GM23338 (cell line): Measurements from ENCODE around the gene MIA. TPM values are rescaled to one million over a fixed set of nuclear protein-coding genes. Genes with fewer than 3 reads are reported as not detected.

Experiments used
- ATAC-seq: fragments of 200-7000 bp; cut with Tn5 transposase; 3 replicates; pipeline ENCODE4 v1.9.1; 2020
- DNase-seq: peaks from one replicate; pipeline ENCODE4 v3.0.0-alpha.2; 2015; ENCODE audit warnings: low spot score
- H2AFZ ChIP-seq: fragments of 200-600 bp; sonication (generic); 2 replicates; pipeline ENCODE4 v1.8.0; 2016; ENCODE audit warnings: antibody characterized with exemption, mild to moderate bottlenecking, moderate library complexity
- H3F3A ChIP-seq: fragments of 200-600 bp; sonication (generic); replicated peaks from 2 replicates; pipeline ENCODE4 v1.8.0; 2017; ENCODE audit warnings: antibody characterized with exemption, mixed run types, low read depth
- H3K27ac ChIP-seq: fragments of 200-600 bp; sonication (generic); 2 replicates; pipeline ENCODE4 v1.6.1; 2016; ENCODE audit warnings: low read depth
- H3K27me3 ChIP-seq: fragments of 200-600 bp; sonication (generic); 2 replicates; pipeline ENCODE4 v1.8.0; 2016; ENCODE audit warnings: mild to moderate bottlenecking, mixed run types, moderate library complexity; ENCODE audit not compliant: insufficient read depth
- H3K36me3 ChIP-seq: fragments of 200-600 bp; sonication (generic); 2 replicates; pipeline ENCODE4 v1.8.0; 2016; ENCODE audit warnings: mild to moderate bottlenecking; ENCODE audit not compliant: insufficient read depth
- H3K4me1 ChIP-seq: fragments of 200-600 bp; sonication (generic); 2 replicates; pipeline ENCODE4 v1.8.0; 2016; ENCODE audit warnings: mild to moderate bottlenecking, moderate library complexity; ENCODE audit not compliant: insufficient read depth
- H3K4me2 ChIP-seq: fragments of 200-600 bp; sonication (generic); 2 replicates; pipeline ENCODE4 v1.7.1; 2017; ENCODE audit warnings: mixed run types
- H3K4me3 ChIP-seq: fragments of 200-600 bp; sonication (generic); 2 replicates; pipeline ENCODE4 v1.6.1; 2016; ENCODE audit warnings: mixed run types
- H3K79me2 ChIP-seq: fragments of 200-600 bp; sonication (generic); replicated peaks from 2 replicates; pipeline ENCODE4 v1.8.0; 2017; ENCODE audit warnings: mild to moderate bottlenecking; ENCODE audit not compliant: insufficient read depth
- H3K9me2 ChIP-seq: fragments of 200-600 bp; sonication (generic); 2 replicates; pipeline ENCODE4 v1.8.0; 2017; ENCODE audit not compliant: insufficient read depth
- H4K20me1 ChIP-seq: fragments of 200-600 bp; sonication (generic); replicated peaks from 2 replicates; pipeline ENCODE4 v1.8.0; 2017; ENCODE audit warnings: mild to moderate bottlenecking; ENCODE audit not compliant: insufficient read depth
- H3K27ac Mint-ChIP-seq: 2 replicates; pipeline ENCODE4 v1.8.0; 2020; ENCODE audit warnings: inconsistent platforms, mild to moderate bottlenecking, moderate library complexity, mixed read lengths
- H3K27me3 Mint-ChIP-seq: 3 replicates; pipeline ENCODE4 v1.8.0; 2022; ENCODE audit warnings: low read depth, mild to moderate bottlenecking, moderate library complexity, mixed read lengths, inconsistent platforms; ENCODE audit not compliant: insufficient read depth, poor library complexity
- H3K36me3 Mint-ChIP-seq: 3 replicates; pipeline ENCODE4 v1.8.0; 2021; ENCODE audit warnings: low read depth, mild to moderate bottlenecking, inconsistent platforms, moderate library complexity, mixed read lengths
- H3K4me1 Mint-ChIP-seq: 3 replicates; pipeline ENCODE4 v1.8.0; 2020; ENCODE audit warnings: mild to moderate bottlenecking, inconsistent platforms, mixed read lengths
- H3K4me3 Mint-ChIP-seq: 3 replicates; pipeline ENCODE4 v1.8.0; 2021; ENCODE audit warnings: moderate library complexity, mild to moderate bottlenecking, inconsistent platforms, mixed read lengths
- H3K9me3 Mint-ChIP-seq: 3 replicates; pipeline ENCODE4 v1.8.0; 2020; ENCODE audit warnings: moderate library complexity, mild to moderate bottlenecking, inconsistent platforms, mixed read lengths
- CREB1 ChIP-seq: fragments of 250-450 bp; sonication (Bioruptor Pico); IDR thresholded peaks from 2 replicates; pipeline ENCODE4 v1.5.0; 2020; ENCODE audit warnings: low read depth, mild to moderate bottlenecking, moderate library complexity
- EZH2 ChIP-seq: fragments of 200-600 bp; sonication (generic); IDR thresholded peaks from one replicate; pipeline ENCODE4 v1.8.0; 2017; ENCODE audit warnings: antibody characterized with exemption, mild to moderate bottlenecking, low read depth; ENCODE audit not compliant: unreplicated experiment
- EZH2phosphoT487 ChIP-seq: fragments of 200-600 bp; sonication (generic); IDR thresholded peaks from one replicate; pipeline ENCODE4 v1.8.1; 2018; ENCODE audit warnings: antibody characterized with exemption; ENCODE audit not compliant: unreplicated experiment
- JUNB ChIP-seq: IDR thresholded peaks from one replicate; pipeline ENCODE4 v1.6.1; 2016; ENCODE audit warnings: antibody characterized with exemption; ENCODE audit not compliant: unreplicated experiment
- NANOG ChIP-seq: IDR thresholded peaks from 2 replicates; pipeline ENCODE4 v1.6.1; 2016; ENCODE audit warnings: antibody characterized with exemption, borderline replicate concordance
- POLR2AphosphoS5 ChIP-seq: IDR thresholded peaks from 2 replicates; pipeline ENCODE4 v1.6.1; 2016; ENCODE audit warnings: antibody characterized with exemption, low read depth
- STAT1 ChIP-seq: IDR thresholded peaks from one replicate; pipeline ENCODE4 v1.6.1; 2016; ENCODE audit warnings: antibody characterized with exemption; ENCODE audit not compliant: unreplicated experiment
- ZNF114 ChIP-seq: fragments of 250-450 bp; sonication (Bioruptor Pico); IDR thresholded peaks from 2 replicates; pipeline ENCODE4 v1.5.0; 2020; ENCODE audit warnings: mild to moderate bottlenecking, moderate library complexity
- ZNF331 ChIP-seq: fragments of 250-450 bp; sonication (Bioruptor Pico); IDR thresholded peaks from 2 replicates; pipeline ENCODE4 v1.5.0; 2020; ENCODE audit warnings: low read depth, mild to moderate bottlenecking, moderate library complexity
- polyA plus RNA-seq: library from polyadenylated mRNA; unstranded; fragments of >200 nt; fragmentation: Nextera tagmentation; extraction: Ambion mirVana; gene quantifications from 2 replicates; pipeline ENCODE4 v1.2.1, GENCODE V29; 2016
- total RNA-seq: library from RNA; depleted of rRNA; stranded (reverse); fragments of >200 nt; shearing (Covaris generic); gene quantifications from 2 replicates; pipeline ENCODE4 v1.2.3, GENCODE V29; 2014
- TF ChIP-seq, protein P1 (sequence below), 2 experiments: fragments of 200-600 bp in 1 of 2; sonication (generic) in 1 of 2; conservative IDR thresholded peaks; 2 replicates each; pipeline versions ENCODE4 v1.5.1 to v1.6.1; 2016 to 2017; ENCODE audit warnings: antibody characterized with exemption in 2 of 2, low read depth in 2 of 2, mild to moderate bottlenecking in 2 of 2, moderate library complexity in 1 of 2
- TF ChIP-seq, protein P2 (sequence below): IDR thresholded peaks from 2 replicates; pipeline ENCODE4 v1.6.1; 2016; ENCODE audit warnings: antibody characterized with exemption
- TF ChIP-seq, protein P3 (sequence below): fragments of 250-450 bp; sonication (Bioruptor Pico); IDR thresholded peaks from 2 replicates; pipeline ENCODE4 v1.5.0; 2020; ENCODE audit warnings: mild to moderate bottlenecking, moderate library complexity
- TF ChIP-seq, protein P4 (sequence below): IDR thresholded peaks from one replicate; pipeline ENCODE4 v1.6.1; 2018; ENCODE audit warnings: antibody characterized with exemption; ENCODE audit not compliant: unreplicated experiment

MIA gene
- total and polyA plus RNA-seq, 2 experiments from 2014 or later: not detected

DNA sequence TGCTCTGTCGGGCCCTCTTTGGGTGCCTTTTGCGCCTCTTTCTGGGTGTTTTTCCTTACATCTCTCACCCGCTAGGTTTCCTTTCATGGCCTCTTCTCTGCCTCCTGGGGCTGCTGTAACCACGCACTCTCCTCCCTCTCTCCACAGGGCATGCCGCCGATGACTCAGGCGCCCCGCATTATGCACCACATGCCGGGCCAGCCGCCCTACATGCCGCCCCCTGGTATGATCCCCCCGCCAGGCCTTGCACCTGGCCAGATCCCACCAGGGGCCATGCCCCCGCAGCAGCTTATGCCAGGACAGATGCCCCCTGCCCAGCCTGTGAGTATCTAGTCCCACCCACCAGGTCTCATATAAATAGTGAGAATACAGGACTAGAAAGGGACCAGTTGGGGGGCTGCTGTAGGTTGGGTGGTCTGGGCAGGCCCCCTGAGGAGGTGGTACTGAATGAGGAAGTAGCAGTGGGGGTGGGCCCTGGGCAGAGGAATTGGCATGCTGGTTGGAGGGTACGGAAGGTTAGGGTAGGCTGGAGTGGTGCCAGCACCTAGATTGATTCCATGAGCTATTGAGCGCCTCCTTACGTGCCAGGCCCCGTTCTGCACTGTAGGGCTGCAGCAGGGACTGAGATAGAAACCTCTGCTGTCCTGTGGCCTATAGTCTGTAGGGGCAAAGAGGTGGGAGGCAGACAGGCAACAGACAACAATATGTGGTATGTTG, 12.4 kb upstream of the MIA start:
- Histone ChIP-seq H3K9me2 (no peaks in the 10 kb centered on the region), H3K27ac (no peak overlapping the region), H3K4me1 (no peaks in the 10 kb centered on the region), H3K36me3 (peaks cover 77% of the 10 kb centered on the region), H3K79me2 (peaks cover 29% of the 10 kb centered on the region), H3F3A (peaks cover 59% of the 10 kb centered on the region), H2AFZ (no peak overlapping the region), H3K27me3 (no peaks in the 10 kb centered on the region), H3K4me2 (no peak overlapping the region), H4K20me1 (peaks cover 44% of the 10 kb centered on the region), H3K4me3 (no peak overlapping the region)
- no peaks in the 10 kb centered on the region for H3K9me3 Mint-ChIP-seq
- peaks cover 2% of the 10 kb centered on the region for H3K27me3 Mint-ChIP-seq
- no peak overlapping the region for H3K4me3 Mint-ChIP-seq
- peak overlapping the region; percentile 68; the same call in 1 of the 2 replicates for H3K27ac Mint-ChIP-seq
- no peaks in the 10 kb centered on the region for H3K4me1 Mint-ChIP-seq
- ATAC-seq (no peak), DNase-seq (no peak)
- TF ChIP-seq EZH2: no peak
- TF ChIP-seq NANOG: no peak
- no peak for TF ChIP-seq CREB1
- TF ChIP-seq ZNF331: no peak
- TF ChIP-seq POLR2AphosphoS5: no peak
- no peak for TF ChIP-seq EZH2phosphoT487
- TF ChIP-seq, protein P1, sequence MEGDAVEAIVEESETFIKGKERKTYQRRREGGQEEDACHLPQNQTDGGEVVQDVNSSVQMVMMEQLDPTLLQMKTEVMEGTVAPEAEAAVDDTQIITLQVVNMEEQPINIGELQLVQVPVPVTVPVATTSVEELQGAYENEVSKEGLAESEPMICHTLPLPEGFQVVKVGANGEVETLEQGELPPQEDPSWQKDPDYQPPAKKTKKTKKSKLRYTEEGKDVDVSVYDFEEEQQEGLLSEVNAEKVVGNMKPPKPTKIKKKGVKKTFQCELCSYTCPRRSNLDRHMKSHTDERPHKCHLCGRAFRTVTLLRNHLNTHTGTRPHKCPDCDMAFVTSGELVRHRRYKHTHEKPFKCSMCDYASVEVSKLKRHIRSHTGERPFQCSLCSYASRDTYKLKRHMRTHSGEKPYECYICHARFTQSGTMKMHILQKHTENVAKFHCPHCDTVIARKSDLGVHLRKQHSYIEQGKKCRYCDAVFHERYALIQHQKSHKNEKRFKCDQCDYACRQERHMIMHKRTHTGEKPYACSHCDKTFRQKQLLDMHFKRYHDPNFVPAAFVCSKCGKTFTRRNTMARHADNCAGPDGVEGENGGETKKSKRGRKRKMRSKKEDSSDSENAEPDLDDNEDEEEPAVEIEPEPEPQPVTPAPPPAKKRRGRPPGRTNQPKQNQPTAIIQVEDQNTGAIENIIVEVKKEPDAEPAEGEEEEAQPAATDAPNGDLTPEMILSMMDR (conservative IDR thresholded peaks at IDR 0.05; ENCODE audit: low read depth in 2 of 2): no peak
- TF ChIP-seq, protein P2, sequence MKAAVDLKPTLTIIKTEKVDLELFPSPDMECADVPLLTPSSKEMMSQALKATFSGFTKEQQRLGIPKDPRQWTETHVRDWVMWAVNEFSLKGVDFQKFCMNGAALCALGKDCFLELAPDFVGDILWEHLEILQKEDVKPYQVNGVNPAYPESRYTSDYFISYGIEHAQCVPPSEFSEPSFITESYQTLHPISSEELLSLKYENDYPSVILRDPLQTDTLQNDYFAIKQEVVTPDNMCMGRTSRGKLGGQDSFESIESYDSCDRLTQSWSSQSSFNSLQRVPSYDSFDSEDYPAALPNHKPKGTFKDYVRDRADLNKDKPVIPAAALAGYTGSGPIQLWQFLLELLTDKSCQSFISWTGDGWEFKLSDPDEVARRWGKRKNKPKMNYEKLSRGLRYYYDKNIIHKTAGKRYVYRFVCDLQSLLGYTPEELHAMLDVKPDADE: no peak
- TF ChIP-seq, protein P3, sequence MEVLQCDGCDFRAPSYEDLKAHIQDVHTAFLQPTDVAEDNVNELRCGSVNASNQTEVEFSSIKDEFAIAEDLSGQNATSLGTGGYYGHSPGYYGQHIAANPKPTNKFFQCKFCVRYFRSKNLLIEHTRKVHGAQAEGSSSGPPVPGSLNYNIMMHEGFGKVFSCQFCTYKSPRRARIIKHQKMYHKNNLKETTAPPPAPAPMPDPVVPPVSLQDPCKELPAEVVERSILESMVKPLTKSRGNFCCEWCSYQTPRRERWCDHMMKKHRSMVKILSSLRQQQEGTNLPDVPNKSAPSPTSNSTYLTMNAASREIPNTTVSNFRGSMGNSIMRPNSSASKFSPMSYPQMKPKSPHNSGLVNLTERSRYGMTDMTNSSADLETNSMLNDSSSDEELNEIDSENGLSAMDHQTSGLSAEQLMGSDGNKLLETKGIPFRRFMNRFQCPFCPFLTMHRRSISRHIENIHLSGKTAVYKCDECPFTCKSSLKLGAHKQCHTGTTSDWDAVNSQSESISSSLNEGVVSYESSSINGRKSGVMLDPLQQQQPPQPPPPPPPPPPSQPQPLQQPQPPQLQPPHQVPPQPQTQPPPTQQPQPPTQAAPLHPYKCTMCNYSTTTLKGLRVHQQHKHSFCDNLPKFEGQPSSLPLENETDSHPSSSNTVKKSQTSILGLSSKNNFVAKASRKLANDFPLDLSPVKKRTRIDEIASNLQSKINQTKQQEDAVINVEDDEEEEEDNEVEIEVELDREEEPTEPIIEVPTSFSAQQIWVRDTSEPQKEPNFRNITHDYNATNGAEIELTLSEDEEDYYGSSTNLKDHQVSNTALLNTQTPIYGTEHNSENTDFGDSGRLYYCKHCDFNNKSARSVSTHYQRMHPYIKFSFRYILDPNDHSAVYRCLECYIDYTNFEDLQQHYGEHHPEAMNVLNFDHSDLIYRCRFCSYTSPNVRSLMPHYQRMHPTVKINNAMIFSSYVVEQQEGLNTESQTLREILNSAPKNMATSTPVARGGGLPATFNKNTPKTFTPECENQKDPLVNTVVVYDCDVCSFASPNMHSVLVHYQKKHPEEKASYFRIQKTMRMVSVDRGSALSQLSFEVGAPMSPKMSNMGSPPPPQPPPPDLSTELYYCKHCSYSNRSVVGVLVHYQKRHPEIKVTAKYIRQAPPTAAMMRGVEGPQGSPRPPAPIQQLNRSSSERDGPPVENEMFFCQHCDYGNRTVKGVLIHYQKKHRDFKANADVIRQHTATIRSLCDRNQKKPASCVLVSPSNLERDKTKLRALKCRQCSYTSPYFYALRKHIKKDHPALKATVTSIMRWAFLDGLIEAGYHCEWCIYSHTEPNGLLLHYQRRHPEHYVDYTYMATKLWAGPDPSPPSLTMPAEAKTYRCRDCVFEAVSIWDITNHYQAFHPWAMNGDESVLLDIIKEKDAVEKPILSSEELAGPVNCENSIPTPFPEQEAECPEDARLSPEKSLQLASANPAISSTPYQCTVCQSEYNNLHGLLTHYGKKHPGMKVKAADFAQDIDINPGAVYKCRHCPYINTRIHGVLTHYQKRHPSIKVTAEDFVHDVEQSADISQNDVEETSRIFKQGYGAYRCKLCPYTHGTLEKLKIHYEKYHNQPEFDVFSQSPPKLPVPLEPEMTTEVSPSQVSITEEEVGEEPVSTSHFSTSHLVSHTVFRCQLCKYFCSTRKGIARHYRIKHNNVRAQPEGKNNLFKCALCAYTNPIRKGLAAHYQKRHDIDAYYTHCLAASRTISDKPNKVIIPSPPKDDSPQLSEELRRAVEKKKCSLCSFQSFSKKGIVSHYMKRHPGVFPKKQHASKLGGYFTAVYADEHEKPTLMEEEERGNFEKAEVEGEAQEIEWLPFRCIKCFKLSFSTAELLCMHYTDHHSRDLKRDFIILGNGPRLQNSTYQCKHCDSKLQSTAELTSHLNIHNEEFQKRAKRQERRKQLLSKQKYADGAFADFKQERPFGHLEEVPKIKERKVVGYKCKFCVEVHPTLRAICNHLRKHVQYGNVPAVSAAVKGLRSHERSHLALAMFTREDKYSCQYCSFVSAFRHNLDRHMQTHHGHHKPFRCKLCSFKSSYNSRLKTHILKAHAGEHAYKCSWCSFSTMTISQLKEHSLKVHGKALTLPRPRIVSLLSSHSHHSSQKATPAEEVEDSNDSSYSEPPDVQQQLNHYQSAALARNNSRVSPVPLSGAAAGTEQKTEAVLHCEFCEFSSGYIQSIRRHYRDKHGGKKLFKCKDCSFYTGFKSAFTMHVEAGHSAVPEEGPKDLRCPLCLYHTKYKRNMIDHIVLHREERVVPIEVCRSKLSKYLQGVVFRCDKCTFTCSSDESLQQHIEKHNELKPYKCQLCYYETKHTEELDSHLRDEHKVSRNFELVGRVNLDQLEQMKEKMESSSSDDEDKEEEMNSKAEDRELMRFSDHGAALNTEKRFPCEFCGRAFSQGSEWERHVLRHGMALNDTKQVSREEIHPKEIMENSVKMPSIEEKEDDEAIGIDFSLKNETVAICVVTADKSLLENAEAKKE (CRISPR knock-in tag): no peak
- no peak for TF ChIP-seq STAT1
- no peak for TF ChIP-seq ZNF114
- TF ChIP-seq, protein P4, sequence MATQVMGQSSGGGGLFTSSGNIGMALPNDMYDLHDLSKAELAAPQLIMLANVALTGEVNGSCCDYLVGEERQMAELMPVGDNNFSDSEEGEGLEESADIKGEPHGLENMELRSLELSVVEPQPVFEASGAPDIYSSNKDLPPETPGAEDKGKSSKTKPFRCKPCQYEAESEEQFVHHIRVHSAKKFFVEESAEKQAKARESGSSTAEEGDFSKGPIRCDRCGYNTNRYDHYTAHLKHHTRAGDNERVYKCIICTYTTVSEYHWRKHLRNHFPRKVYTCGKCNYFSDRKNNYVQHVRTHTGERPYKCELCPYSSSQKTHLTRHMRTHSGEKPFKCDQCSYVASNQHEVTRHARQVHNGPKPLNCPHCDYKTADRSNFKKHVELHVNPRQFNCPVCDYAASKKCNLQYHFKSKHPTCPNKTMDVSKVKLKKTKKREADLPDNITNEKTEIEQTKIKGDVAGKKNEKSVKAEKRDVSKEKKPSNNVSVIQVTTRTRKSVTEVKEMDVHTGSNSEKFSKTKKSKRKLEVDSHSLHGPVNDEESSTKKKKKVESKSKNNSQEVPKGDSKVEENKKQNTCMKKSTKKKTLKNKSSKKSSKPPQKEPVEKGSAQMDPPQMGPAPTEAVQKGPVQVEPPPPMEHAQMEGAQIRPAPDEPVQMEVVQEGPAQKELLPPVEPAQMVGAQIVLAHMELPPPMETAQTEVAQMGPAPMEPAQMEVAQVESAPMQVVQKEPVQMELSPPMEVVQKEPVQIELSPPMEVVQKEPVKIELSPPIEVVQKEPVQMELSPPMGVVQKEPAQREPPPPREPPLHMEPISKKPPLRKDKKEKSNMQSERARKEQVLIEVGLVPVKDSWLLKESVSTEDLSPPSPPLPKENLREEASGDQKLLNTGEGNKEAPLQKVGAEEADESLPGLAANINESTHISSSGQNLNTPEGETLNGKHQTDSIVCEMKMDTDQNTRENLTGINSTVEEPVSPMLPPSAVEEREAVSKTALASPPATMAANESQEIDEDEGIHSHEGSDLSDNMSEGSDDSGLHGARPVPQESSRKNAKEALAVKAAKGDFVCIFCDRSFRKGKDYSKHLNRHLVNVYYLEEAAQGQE: no peak
- TF ChIP-seq JUNB: no peak
- H3K36me3 Mint-ChIP-seq: peaks cover 93% of the 10 kb centered on the region
